ENCODE results near the gene FAM43A.

DNA sequence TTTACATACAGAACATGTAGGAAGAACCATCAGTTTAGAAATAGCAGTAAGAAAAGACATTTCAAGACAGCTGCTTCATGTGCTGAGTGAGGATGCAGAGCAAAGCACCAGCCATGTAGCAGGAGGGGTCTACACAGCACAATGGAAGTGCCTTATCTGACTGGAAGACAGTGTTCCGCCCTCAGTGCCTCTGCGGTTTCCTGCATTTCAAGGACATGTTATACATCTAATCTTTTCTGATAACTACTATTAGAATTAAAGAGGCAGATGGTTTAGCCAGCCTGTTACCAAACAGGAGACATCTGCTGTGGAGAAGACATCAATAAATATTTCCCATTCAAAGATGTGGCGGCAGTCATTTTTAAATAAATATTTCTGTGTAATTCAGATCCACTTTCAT is 24.3 kb upstream of the FAM43A start:
- TF ChIP-seq, protein P1, sequence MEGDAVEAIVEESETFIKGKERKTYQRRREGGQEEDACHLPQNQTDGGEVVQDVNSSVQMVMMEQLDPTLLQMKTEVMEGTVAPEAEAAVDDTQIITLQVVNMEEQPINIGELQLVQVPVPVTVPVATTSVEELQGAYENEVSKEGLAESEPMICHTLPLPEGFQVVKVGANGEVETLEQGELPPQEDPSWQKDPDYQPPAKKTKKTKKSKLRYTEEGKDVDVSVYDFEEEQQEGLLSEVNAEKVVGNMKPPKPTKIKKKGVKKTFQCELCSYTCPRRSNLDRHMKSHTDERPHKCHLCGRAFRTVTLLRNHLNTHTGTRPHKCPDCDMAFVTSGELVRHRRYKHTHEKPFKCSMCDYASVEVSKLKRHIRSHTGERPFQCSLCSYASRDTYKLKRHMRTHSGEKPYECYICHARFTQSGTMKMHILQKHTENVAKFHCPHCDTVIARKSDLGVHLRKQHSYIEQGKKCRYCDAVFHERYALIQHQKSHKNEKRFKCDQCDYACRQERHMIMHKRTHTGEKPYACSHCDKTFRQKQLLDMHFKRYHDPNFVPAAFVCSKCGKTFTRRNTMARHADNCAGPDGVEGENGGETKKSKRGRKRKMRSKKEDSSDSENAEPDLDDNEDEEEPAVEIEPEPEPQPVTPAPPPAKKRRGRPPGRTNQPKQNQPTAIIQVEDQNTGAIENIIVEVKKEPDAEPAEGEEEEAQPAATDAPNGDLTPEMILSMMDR (IDR thresholded peaks at IDR 0.05), result no peak
- TF ChIP-seq POLR2A (IDR thresholded peaks at IDR 0.05) (no peak), POLR2AphosphoS5 (IDR thresholded peaks at IDR 0.05; ENCODE audit: insufficient read depth in 1 of 2, low read depth in 1 of 2) (no peak)
